Measurements from ENCODE around the gene PSMA6. TPM values are rescaled to one million over a fixed set of nuclear protein-coding genes. Genes with fewer than 3 reads are reported as not detected.

PSMA6 gene
- total and polyA plus RNA-seq, 2 of the 13 experiments (the other 11 are each of a cell fraction or from before 2014, with no cell fraction given): 525 to 1,109 TPM

DNA sequence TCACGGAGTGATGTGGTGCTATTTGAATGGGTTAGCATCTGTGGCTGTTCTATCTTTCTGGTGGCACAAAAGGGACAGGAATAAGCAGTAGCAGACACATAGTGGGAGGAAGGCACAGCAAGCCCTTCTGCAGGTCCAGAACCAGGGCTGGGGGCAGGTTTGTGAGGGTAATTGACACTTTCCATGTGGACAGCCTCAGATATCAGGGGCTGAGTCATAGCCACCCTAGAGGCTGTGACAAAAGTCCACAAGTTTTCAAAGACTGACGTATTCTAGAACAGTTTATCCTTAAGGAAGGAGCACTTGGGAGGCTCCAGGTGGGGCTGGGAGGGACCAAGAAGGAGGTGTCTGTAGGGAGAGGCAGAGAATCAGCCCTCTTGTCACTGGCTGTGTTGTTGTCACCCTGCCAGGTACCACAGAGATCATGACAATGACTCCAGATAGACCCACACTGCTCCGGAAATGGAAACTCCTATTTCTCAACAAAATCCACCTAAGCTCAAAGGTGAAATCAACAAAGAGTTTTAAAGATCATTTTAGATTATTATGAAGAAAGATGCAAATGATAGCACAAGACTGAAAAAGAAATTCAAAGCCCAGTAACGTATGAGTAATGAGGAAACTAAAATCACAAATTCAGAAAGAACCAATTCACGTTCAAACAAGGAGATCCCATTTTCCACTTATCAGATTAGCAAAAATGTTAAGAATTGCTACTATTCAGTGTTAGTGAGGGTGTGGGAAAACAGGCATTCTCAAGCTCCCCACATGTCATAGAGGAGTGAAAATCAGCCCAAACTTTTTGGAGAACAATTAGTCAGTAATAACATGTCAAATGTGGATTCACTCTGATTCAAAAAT is 64.0 kb downstream of the PSMA6 start (continued):
- peak; percentile 78; the same call in 1 of the 2 replicates for TF ChIP-seq ZNF609 (CRISPR knock-in tag; IDR thresholded peaks at IDR 0.05; ENCODE audit: borderline replicate concordance)
- no peak for TF ChIP-seq ZNF672 (CRISPR knock-in tag; IDR thresholded peaks at IDR 0.05)
- peak; percentile 28; the same call in 1 of the 2 replicates for TF ChIP-seq ZNF704 (CRISPR knock-in tag; IDR thresholded peaks at IDR 0.05; ENCODE audit: borderline replicate concordance)
- TF ChIP-seq ZBTB44 (CRISPR knock-in tag; IDR thresholded peaks at IDR 0.05): 0 out of 2 replicates have a peak, but pooled peaks have one; percentile 13
- TF ChIP-seq CEBPG (CRISPR knock-in tag; IDR thresholded peaks at IDR 0.05): peak; percentile 84
- no peak for TF ChIP-seq NFE2 (CRISPR knock-in tag; IDR thresholded peaks at IDR 0.05)
- no peak; the same call in 1 of the 2 replicates for TF ChIP-seq ARID4A (CRISPR knock-in tag; IDR thresholded peaks at IDR 0.05; ENCODE audit: borderline replicate concordance)
- peak; percentile 15; the same call in 1 of the 2 replicates for TF ChIP-seq ZNF24 (IDR thresholded peaks at IDR 0.05)
- peak; percentile 93 for TF ChIP-seq FOXO1 (CRISPR knock-in tag; IDR thresholded peaks at IDR 0.05)
- no peak for TF ChIP-seq ZFAT (CRISPR knock-in tag; conservative IDR thresholded peaks at IDR 0.05)
- TF ChIP-seq DRAP1 (CRISPR knock-in tag; IDR thresholded peaks at IDR 0.05): peak; percentile 42; the same call in 1 of the 2 replicates
- peak; percentile 58; the same call in 1 of the 2 replicates for TF ChIP-seq HIVEP1 (CRISPR knock-in tag; IDR thresholded peaks at IDR 0.05)
- TF ChIP-seq, protein P1, sequence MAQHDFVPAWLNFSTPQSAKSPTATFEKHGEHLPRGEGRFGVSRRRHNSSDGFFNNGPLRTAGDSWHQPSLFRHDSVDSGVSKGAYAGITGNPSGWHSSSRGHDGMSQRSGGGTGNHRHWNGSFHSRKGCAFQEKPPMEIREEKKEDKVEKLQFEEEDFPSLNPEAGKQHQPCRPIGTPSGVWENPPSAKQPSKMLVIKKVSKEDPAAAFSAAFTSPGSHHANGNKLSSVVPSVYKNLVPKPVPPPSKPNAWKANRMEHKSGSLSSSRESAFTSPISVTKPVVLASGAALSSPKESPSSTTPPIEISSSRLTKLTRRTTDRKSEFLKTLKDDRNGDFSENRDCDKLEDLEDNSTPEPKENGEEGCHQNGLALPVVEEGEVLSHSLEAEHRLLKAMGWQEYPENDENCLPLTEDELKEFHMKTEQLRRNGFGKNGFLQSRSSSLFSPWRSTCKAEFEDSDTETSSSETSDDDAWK (CRISPR knock-in tag; IDR thresholded peaks at IDR 0.05): no peak
- TF ChIP-seq GABPB1 (CRISPR knock-in tag; IDR thresholded peaks at IDR 0.05): peak; percentile 71; the same call in 1 of the 2 replicates
